T-helper 1 cell (primary cell): ENCODE measurements around the gene MRPL49.
"Not testable (repeated sequence)": the region's sequence is repeated elsewhere in the genome, so short reads cannot be mapped to it uniquely, and the experiment has no call there.

ENCODE experiments used
- DNase-seq, 5 donors: peaks; one replicate each; pipeline ENCODE4 v3.0.0-alpha.2; 2012 to 2020

The MRPL49 gene

DNA sequence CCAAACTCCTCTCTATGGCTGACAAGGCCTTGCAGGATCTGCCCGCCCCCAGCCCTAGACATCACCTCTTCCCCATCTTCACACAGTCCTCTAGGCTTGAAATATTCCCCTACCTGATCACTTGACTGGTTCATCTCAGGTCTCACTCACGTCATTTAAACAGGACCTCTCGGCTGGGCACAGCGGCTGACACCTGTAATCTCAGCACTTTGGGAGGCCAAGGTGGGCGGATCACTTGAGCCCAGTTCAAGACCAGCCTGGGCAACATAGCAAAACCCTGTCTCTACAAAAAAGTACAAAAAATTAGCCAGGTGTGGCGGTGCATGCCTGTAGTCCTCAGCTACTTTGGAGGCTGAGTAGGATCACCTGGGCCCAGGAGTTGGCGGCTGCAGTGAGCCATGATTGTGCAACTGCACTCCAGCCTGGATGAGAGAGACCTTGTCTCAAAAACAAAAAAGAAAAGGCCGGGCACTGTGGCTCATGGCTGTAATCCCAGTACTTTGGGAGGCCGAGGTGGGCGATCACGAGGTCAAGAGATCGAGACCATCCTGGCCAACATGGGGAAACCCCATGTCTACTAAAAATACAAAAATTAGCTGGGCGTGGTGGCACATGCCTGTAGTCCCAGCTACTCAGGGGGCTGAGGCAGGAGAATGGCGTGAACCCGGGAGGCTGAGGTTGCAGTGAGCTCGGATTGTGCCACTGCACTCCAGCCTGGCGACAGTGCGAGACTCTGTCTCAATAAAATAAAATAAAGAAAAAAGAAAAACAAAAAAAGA lies 3.0 kb upstream of the MRPL49 start:
- not testable (repeated sequence) for DNase-seq

DNA sequence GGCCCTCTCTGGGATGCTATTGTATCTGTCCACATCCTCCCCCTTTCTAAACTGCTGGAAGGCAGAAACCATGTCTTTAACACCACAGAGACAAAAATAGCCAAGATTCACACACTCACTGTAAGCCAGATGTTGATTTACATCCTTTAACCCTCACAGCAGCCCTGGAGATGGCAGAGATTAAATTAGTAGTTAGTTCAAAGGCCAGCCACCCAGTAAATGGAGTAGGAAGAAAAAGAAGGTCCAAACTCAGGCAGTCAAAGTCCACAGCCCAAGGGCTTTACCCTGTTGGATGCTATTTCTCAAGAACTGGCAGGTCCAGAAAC lies 2.5 kb upstream of the MRPL49 start:
- no peak for DNase-seq

DNA sequence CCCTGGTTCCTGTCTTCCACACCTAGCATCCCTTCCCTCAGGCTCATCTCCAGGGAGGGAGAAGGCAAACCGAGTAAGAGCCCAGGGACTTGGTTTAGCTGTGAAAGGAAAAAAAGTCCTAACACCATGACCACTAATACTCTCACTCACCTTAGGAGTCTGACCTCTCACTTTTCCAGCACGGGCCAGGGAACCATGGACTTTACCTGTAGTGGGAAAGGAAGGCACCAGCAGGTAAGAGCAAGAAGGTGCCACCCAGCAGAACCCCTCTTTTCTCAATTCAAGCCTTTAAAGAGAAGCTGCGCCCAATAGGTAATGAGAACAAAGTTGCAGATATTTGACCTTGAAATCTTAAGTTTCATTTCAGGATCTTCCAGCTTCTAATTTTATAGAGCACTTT lies 1.3 kb upstream of the MRPL49 start:
- no peak for DNase-seq

DNA sequence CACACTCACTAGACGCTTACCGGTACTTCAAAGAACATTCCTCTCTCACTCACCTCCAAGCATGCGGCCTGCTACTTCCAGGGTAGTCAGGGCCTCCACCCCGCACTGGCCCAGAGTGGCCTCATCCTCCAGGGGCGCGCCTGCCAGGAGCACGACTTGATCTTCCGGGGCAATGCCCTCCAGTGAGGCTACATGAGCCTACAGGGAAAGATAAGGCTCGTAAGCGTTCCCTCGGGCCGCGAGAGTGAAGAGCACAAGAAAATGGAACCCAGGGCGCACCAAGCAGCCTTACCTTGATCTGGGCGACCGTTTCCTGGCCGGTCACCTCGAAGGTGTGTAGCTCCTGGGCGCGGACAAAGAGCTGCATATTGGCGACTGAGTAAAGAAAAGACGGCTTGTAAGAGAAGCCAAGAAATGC lies 665 bp upstream of the MRPL49 start:
- peak in 1 of 5 donors; percentile 36 for DNase-seq

DNA sequence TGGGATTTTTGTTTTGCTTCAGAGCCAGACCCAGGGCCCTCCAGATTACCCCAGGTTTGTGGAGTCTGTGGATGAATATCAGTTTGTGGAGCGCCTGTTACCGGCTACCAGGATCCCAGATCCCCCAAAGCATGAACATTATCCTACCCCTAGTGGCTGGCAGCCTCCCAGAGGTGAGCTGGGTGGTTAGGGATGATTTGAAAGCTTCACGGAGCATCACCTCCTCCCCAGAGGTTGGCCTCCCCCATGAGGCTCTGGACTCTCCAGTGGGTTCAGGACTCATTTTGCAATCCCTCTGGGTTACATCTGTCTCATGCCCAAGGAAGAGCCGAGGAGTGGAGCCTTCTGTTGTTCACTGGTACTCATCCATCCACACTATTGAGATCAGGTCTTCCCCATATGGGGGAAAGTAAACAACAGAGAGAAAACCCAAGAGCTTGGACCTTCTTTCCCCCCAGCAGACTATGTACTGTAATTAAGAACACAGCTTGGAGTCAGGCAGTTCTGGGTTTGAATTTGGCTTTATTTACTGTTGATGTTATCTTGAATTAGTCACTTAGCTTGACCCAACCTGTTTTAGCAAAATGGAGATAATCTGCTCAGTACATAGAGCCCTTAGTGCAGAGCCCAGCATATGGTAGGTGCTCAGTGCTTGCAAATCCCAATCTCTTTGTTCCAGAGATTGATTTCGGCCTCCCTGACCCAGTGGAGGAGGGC lies 2.5 kb downstream of the MRPL49 start:
- DNase-seq: no peak

DNA sequence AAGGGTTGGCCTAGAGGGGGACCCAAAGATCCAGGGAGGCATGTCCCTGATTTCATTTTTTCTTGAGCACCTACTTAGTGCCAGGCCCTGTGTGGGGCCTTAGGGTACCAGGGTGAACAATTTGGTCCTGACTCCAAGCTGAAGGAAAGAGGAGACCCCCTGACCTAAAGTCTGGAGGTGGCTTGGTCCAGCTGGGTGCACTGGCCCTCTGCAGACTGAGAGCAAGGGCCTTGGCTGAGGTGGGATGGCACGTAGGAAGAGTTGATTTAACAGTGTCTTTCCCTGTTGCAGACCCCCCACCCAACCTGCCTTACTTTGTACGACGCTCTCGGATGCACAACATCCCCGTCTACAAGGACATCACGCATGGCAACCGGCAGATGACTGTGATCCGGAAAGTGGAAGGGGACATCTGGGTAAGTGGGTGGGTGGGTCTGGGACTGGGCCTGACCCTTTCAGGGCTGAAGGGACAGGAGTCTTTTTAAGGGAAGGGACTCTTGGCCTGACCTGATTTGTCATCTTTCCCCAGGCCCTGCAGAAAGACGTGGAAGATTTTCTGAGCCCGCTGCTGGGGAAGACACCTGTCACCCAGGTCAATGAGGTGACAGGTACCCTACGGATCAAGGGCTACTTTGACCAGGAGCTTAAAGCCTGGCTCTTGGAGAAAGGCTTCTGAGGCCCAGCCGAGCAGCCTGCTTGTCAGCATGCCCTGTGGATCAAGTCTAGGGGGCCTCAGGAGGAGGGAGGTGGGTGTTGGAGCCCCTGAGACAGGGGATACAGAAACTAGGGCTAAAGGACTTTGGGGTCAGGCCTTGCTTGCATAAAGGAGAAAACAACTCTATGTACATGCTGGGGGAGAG lies 3.3 kb downstream of the MRPL49 start:
- no peak for DNase-seq

DNA sequence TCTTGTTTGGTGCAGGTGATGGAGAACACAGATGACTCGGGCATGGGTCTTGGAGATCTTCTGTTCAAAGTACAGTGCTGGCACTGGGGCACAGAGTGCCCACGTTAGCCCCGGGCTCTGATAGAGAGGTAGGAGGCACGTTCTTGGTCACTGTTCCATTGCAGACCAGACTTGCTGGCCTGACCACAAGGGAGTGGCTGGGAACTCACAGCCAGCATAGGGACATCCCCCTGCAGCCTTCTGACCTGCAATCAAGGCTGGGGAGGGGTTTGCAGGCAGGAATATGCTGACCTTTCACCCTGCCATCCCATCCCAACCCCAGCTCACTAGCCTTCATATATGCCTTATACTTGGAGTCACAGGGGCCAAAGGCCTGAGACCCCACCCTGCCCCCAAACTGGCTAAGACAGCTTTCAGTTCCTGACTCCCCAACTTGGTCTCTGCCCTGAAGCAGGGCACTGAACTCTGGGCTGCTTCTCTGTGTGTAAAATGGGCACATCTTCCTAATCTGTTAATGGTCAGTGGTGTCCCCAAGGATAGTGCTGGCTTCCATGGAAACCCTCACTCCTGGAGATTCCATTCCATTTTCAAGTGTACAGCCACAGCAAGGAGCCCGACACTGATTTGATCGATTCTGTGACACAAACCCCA lies 4.6 kb downstream of the MRPL49 start:
- no peak for DNase-seq

DNA sequence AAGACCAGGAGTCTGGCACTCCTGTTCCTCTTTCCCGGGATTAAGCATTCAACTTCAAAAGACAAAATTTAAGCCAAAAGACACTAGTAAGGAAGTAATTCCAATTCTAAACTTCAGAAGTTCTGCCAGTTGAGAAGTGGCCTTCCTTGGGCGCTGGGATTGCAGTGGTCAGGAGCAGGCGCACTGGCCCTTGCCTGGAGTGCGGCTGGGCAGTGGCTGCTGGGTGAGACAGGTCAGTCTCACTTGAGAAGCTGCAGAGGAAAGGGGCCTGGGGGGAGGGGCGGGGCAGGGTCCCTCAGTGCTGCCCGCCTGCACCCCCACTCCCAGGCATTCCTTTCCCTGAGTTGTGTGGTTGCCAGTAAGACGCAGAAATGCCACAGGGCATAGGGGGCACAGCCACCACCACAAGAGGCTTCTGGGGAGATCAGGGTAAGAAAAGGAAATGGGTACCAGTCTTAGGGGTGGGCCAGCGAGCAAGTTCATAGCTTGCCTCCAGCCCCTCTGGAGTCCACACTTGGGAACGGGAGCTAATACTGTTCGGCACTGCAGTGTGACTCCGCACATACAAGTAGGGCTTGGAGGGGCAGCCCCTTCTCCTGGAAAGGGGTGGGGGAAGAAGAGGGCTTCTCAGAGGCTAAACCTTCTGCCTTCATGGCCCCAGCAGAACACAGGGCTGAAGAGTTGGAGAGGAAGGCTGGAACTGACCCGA lies 5.5 kb downstream of the MRPL49 start:
- DNase-seq: no peak

DNA sequence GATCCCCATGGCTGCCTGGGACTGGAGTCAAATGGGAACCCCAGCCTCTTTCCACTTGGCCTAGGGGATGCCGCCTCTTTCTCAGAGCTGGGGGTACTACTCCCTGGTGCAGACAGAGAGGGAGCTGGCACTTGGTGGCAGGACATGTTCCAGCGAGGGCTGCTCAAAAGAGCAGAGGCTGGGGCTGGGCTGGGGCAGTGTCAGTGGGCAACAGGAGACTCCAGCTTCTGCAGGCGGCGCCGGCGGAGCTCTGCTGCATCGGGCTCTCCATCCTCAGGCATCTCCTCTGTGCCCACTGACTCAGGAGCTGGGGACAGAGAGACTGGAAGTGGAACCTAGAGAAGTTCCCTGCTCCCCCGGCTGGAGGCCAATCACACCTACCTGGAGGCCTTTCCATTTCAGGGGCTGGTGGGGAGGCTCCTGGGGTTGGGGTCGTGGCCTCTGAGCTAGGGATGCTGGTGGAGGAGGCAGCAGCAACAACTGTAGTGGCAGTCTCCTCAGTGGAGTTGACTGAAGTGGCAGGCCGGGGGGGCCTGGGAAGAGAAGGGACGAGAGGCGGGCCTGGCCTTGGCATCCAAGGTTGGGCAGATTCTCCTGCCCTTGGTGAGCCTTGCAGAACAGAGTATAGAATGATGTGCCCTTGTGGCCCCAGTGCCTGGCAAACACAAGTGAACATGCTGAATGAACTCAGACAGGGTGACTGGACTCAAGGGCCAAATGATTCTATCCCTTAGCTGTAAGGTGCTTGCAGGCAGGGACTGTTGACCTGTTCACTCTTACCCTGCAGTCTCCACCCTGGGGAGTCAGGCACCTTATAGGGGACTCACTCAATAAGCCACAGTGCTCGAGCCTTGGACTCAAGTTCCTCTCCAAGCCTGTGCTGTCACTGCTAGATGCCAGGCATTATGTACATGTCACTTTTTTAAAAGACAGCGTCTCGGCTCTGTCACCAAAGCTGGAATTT lies 6.3 kb downstream of the MRPL49 start:
- no peak for DNase-seq

DNA sequence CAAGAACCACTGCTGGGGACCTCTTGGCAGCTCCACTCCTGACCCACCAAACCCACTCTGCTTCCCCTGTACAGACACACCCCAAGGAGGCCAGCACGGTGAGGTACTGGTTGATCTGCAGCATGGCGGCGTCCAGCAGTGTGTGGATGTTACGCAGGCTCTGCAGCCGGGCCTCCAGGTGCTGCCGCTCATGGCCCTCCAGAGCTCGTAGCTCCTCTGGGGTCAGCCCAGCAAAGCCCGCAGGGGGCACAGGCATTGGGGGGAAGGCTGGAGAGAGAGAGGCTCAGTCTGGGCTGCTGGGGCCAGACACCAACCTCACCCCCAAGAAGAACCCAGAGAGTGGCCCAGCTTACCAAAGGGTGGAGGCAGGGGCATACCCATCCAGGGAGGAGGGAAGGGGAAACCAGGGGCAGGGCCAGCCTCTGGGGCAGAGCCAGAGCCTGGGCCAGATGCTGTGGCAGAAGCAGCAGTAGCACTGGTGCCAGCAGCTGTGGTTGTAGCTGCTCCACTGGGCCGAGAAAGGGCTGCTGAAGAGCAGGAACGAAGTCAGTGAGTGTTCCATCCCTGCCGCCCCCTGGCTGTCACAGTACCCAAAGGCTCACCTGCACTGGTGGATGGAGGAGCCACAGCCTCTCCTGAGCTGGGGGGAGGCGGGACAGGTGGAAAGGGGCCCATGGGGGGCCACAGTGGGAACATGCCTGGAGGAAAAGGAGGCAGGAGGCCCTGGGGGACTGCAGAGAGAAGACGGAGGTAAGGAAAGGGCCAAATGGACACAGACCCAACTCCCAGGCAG lies 7.7 kb downstream of the MRPL49 start:
- no peak for DNase-seq

DNA sequence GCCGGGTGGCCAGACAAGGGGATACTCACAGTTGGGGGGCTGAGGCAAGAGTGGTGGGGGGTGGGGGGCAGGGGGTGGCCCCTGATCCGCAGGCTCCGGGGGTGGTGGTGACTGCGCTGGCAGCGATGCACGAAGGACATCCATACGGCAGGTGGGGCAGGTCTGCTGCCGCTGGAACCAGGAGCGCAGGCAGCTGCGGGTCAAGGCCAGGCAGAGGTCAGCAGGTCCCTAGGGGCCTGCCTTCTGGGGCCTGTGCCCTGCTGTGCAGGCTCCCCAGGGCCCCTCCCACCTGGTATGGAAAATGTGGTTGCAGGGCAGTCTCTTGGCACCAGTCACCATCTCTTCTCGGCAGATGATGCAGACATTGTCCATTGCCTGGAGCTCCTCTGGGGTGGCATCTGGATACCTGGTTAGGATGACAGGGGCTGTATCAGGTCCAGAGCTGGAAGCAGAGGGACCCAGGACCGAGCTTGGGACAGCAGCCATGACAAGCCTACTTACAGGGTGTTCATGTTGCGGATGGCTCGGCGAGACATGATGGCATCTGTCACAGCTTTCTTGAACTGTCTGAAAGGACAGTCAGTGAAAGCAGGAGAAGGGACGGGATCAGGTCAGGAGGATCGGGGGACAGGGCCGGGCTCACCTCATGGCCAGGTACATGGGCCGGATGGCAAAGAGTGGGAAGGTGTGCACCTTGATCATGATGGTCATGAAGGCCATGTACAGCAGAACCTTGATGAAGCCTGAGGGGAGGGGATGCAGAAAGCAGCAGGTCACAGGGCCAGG lies 8.7 kb downstream of the MRPL49 start:
- DNase-seq: no peak

DNA sequence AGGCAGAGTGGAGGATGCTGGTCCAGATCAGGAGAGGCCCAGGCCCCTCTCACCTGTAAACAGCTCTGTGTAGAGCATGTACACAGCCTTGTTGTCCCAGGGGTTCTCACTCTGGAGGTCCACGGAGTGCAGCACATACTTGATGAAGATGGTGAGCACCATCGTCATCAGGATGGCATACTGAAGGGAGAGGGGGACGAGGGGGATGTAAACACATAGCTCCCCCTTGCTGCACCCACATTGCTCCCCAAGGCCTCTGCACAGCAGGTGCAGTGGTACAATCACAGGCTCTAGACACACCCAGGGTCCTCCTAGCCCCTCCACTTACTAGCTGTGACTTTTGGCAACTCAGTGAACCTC lies 9.3 kb downstream of the MRPL49 start:
- no peak for DNase-seq

DNA sequence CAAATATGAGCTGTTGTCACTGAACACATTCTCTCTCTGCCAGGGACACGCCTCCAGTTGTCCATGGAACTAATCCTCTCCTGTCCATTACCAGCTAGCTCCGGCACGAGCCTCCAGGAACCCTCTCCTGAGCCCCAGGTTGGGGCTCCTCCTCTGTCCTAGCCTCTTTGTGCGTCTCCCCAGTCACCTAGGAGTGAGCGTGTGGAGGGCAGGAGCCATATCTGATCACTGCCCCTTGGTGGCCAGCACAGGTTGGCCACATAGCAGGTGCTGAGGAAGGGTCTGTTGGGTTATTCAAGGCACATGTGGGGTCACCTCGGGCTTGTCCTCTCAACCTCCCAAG lies 9.7 kb downstream of the MRPL49 start:
- no peak for DNase-seq

DNA sequence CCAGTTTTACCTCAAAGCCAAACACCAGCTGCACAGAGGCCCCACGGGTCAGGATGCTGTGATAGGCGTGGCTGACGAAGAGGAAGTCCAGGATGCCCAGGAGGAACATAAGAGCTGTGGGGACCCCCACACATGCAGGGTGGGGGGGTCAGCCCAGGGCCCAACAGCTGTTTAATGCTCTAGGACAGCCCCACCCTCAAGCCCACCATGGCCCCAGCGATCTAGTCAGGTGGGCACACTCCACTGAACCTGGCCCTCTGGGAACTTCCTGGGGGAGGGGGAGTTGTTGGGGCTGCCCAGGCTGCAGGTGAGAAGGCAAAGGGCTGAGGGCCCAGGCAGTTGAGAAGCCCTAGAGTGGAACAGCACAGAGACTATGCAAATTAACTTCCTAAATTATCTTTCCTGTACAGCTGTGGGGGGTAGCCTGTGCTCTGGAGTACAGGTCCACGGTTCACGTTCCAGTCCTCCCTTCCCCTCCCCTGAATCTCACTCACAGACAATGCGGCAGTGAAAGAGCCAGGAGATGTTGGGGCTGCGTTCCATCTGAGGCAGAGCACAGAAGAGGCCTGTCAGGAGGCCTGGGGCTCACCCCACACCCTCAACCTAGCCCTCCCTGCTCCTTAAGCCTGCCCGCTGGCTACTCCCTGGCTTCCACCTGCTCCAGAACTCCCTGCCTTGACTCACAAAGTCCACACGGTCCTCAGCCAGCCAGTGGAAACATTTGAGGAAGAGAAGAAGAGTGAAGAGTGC lies 10.3 kb downstream of the MRPL49 start:
- DNase-seq: no peak

DNA sequence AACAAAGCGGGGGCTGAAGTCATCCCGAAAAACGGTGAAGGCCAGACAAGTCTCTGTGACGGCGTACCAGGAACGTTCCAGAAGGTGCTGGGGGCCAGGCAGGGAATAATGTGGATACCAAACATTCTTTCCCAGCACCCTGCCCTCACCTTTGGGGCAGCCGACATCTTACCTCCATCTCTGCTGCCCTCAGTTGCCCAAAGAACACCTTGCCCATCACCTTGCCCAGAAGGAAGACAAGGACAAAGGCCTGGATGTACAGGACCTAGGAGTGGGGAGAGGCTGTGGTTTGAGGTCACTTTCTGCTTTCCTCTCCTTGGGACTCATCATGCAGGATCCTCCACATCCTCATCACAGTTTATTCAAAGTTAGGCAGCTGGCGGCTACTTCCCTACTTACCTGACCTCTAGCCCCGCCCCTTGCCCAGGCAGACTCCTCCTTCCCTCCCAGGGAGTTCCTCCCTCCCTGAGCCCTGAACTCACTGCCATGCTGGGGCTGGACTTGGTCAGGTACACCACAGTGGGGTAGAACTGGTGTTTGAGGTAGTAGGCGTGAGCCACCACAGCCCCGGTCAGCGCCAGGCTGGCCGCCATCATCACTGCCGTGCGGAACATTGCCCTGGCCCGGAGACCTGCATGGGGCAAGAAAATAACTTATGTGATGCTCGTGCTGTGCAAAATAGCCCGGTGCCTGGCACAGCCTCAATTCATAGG lies 11.0 kb downstream of the MRPL49 start:
- peak in 3 of 5 donors; percentile 38 to 43 (median 41) for DNase-seq

DNA sequence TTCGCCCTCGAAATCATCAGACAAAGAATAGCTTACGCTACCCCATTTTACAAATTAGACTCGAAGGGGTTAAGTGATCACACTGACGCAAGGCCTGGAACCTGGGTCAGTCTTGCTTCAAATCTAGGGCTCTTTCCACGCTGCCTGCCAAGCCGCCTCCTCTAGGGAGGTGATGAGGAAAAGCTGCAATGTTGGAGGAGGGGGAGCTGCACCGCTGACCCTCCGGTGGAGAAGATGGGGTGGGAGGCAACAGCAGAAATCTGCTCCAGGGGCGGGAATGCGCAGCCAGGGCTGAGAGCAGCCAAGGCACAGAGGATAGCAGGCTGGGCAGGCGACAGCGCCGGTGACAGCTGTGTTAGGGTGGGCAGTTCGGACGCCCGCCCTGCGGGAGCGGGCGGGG lies 11.6 kb downstream of the MRPL49 start:
- no peak for DNase-seq

DNA sequence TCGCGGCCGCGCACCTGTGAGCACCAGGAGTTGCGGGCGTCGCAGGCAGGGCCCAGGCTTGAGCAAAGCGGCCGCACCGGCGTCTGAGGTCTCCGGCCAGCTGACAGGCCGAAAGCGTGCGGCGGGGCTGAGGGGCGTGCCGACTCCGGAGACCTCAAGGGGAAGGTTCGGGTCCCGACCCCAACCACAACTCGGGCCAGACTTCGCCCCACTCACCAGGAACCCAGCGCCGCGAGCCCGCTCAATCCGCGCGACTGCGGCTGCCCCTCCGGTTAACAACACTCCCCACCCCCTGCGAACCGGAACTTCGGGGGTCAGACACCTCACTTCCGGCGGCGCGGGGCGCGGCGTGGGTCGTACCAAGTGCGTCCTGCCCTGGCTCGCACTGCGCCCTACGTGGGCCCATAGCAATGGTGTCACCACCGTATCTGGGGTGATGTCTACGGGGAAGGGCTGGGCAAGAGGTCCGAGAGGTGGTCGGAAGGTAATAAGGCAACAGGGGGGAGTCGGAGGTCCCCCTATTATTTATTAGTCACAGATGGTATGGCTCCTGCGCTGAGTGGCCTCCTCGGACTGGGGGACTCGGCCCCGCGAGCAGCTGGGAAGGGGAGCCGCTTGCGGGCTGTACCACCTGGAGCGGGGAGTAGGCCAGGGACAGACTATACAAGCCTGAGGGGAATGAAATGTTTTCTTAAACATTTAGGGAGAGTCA lies 12.3 kb downstream of the MRPL49 start, which contains the start of gene SYVN1:
SYVN1 (minus strand) TSS at position 280 of the 712 bp plus-strand sequence. CDS start 918 bp downstream, outside the sequence.
- peak; percentile 81 to 91 (median 85) for DNase-seq
